Ovary (tissue), 9 donors: ENCODE results near the gene QPRT. TPM values are rescaled to one million over a fixed set of nuclear protein-coding genes. Genes with fewer than 3 reads are reported as not detected.

Experiments used
- DNase-seq, 5 donors: peaks; one replicate each; pipeline ENCODE4 v3.0.0-alpha.2; 2019 to 2020
- H3K27ac ChIP-seq, 2 donors: fragments of 200-600 bp; one replicate each; pipeline versions ENCODE4 v1.5.1 to v1.8.0; 2019 to 2022
- H3K27me3 ChIP-seq: fragments of 200-600 bp; one replicate; pipeline ENCODE4 v1.8.0; 2022
- H3K36me3 ChIP-seq: fragments of 200-600 bp; sonication (generic); one replicate; pipeline ENCODE4 v1.5.1; 2019
- H3K4me1 ChIP-seq: one replicate; pipeline ENCODE4 v1.8.1; 2013; ENCODE audit warnings: mild to moderate bottlenecking, moderate library complexity; ENCODE audit not compliant: insufficient read depth
- H3K4me3 ChIP-seq: fragments of 200-600 bp; sonication (generic); one replicate; pipeline ENCODE4 v1.5.1; 2017
- H3K9me3 ChIP-seq, 2 donors: fragments of 200-600 bp in 1 of 2; sonication (generic) in 1 of 2; one replicate each; pipeline versions ENCODE4 v1.5.1 to v1.8.1; 2013 to 2019; ENCODE audit warnings: mild to moderate bottlenecking in 1 of 2, moderate library complexity in 1 of 2
- CTCF ChIP-seq, 3 donors: fragments of 450-650 bp in 2 of 3; fragments of 200-600 bp in 1 of 3; IDR thresholded peaks; one replicate each; pipeline versions ENCODE4 v1.5.1 to v1.8.0; 2016 to 2022; ENCODE audit warnings: antibody characterized with exemption in 3 of 3, mild to moderate bottlenecking in 1 of 3
- EP300 ChIP-seq: sonication (generic); formaldehyde crosslinking; IDR thresholded peaks from one replicate; pipeline ENCODE4 v1.6.1; 2017; ENCODE audit warnings: antibody characterized with exemption
- POLR2A ChIP-seq: fragments of 450-650 bp; IDR thresholded peaks from one replicate; pipeline ENCODE4 v1.6.1; 2017; ENCODE audit warnings: antibody characterized with exemption, mild to moderate bottlenecking, moderate library complexity
- WGBS, 3 donors: extraction: QIAGEN DNeasy Blood & Tissue Kit in 1 of 3; methylation state at CpG; one replicate each; pipeline versions ENCODE4 v1.1.5 to v1.1.7; 2013 to 2017; 5-methylcytosine and 5-hydroxymethylcytosine counted together
- intact Hi-C, 4 donors: fragments of 100-400 bp; cut with DNase I; formaldehyde crosslinking; loops; one replicate each; pipeline versions ENCODE4 v1.11.0 to v1.15.1; 2022 to 2023
- polyA plus RNA-seq, 2 donors: library from polyadenylated mRNA; stranded (reverse); fragments of 200-250 nt in 1 of 2; fragments of 350-450 nt in 1 of 2; fragmentation: Illumina TruSeq in 1 of 2; extraction: RNeasy Lipid Tissue Mini Kit (QIAGEN cat#74804) in 1 of 2; gene quantifications; one replicate each; pipeline ENCODE4 v1.2.3, GENCODE V29; 2013 to 2014
- total RNA-seq, 7 donors: library from RNA; depleted of rRNA in 2 of 7; stranded (reverse); fragments of >200 nt in 2 of 7; fragmentation: NEBNext Ultra II Directional in 3 of 7; extraction: Animal tissue kit (Norgen Biotek cat#: 25700) in 3 of 7; gene quantifications; one replicate each; pipeline versions ENCODE4 v1.1.0 to v1.2.4, GENCODE V29; 2016 to 2023
- donor health status: DM: no; HTN: no; CAD: no; lungs with moderate emphysema.
- donor health status: DM: no; HTN: no; CAD: no.
- donor health status: Bipolar disorder and iron deficiency.
- donor health status: DM: yes; HTN: yes; CAD: no.
- donor health status: DM: no; HTN: no; CAD: no.
- donor health status: DM: yes; HTN: yes; CAD: no.

Gene QPRT
- total and polyA plus RNA-seq, 9 donors = 21.4 to 67.9 (median 43.1) TPM

DNA sequence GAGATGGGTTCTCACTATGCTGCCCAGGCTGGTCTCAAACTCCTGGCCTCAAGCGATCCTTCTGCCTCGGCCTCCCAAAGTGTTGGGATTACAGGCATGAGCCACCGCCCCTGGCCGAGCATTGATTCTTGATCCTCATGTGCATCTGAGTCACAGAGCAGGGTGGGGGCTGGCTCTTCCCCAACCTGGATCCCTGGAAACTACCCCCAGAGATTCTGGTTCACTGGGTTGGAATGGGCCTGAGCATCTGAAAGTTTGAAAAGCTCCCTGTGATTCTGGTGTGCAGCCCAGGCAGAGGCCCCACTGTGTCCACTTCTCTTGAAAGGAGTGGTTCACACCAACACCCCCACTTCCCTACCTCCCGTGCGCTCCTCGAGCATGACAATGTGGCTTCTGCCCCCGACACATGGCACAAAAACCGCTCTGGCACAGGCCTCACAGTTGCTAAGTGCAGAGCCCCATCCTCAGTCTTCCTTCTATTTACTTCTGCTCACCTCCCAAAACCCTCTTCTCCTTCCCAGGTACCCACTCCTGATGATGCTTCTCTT is 4.6 kb downstream of the QPRT start:
- Histone ChIP-seq H3K27me3 (no peaks in the 10 kb centered on the region), H3K9me3 (no peaks in the 10 kb centered on the region), H3K4me1 (peaks cover 3% of the 10 kb centered on the region), H3K27ac (no peak overlapping the region), H3K4me3 (no peak overlapping the region), H3K36me3 (no peaks in the 10 kb centered on the region)
- intact Hi-C loops = no loop called here
- DNase-seq = no peak
- no peak for TF ChIP-seq POLR2A
- no peak for TF ChIP-seq EP300
- TF ChIP-seq CTCF (IDR thresholded peaks at IDR 0.05) = no peak
- 89 to 93% (median 93%) methylated on average over 9 of the region's 9 CpGs for WGBS, 3 donors

DNA sequence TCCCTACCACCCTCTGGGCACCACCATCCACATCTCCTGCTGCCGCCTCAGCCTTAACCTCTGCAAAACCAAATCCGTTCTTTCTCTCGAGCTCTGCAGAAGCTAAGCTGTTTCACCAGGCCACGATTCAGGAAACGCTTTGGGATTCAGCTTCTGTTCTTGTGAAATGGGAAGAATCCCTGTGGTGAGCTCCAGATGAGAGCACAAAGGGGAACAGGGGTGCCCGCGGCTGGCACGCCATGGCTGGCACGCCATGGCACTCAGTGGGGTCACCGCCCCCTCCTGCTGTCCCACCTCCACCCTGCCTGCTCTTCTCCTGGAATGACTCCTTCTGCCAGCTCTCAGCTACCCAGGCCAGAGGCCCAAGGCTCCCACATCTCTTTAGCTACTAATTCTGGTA is 5.7 kb downstream of the QPRT start:
- Histone ChIP-seq H3K4me1 (peaks cover 3% of the 10 kb centered on the region), H3K27me3 (no peaks in the 10 kb centered on the region), H3K9me3 (no peaks in the 10 kb centered on the region), H3K27ac (no peak overlapping the region), H3K36me3 (no peaks in the 10 kb centered on the region), H3K4me3 (no peak overlapping the region)
- no peak for TF ChIP-seq POLR2A
- TF ChIP-seq CTCF (IDR thresholded peaks at IDR 0.05) = no peak
- no peak for TF ChIP-seq EP300
- intact Hi-C loops = no loop called here
- 93 to 94% (median 93%) methylated on average over 10 of the region's 10 CpGs for WGBS, 3 donors
- DNase-seq = no peak

DNA sequence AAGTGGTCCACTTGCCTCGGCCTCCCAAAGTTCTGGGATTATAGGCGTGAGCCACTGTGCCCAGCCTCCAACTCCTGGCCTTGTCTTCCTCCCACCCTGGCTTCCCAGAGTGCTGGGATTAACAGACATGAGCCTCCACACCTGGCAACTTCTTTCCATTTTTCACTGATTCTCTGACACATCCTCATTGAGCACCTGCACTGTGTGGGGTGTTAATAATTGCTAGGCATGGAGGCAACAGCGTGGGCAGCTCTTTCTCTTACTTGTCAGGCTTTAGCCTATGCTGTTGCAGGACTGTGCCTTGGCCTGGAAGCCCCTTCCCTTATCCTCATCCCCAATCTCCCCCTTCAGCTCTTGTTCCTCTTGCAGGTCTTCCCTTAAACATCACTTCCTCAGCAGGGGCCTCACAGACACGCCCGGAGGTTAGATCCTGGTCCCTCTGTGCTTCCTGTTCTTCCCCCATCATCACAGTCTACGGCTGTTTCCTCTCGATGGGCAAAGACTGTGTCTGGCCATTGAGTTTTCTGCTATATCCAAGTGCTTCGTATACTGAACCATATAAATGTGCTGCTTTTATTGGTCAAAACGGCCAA is 7.9 kb downstream of the QPRT start:
- intact Hi-C loops = no loop called here
- no peak for DNase-seq
- no peak overlapping the region for H3K4me3 ChIP-seq
- 84 to 90% (median 89%) methylated on average over 9 of the region's 9 CpGs for WGBS, 3 donors
- no peak overlapping the region for H3K27ac ChIP-seq
- H3K9me3 ChIP-seq = no peaks in the 10 kb centered on the region
- H3K27me3 ChIP-seq = no peaks in the 10 kb centered on the region
- no peaks in the 10 kb centered on the region for H3K36me3 ChIP-seq
- no peaks in the 10 kb centered on the region for H3K4me1 ChIP-seq
- no peak for TF ChIP-seq CTCF (IDR thresholded peaks at IDR 0.05)
- TF ChIP-seq EP300 = no peak

GRCh38 chr16:29687755-29688154 is 8.8 kb downstream of the QPRT start:
- peak in 1 of 5 donors; percentile 22 for DNase-seq
- TF ChIP-seq EP300 (no peak), CTCF (IDR thresholded peaks at IDR 0.05) (no peak), POLR2A (no peak)
- Histone ChIP-seq H3K4me3 (no peak overlapping the region), H3K4me1 (no peaks in the 10 kb centered on the region), H3K27me3 (no peaks in the 10 kb centered on the region), H3K9me3 (no peaks in the 10 kb centered on the region), H3K27ac (no peak overlapping the region), H3K36me3 (no peaks in the 10 kb centered on the region)
- intact Hi-C loops = no loop called here
- 27 to 32% (median 28%) methylated on average over 2 of the region's 2 CpGs for WGBS, 3 donors
